HG03575 (cell line): ENCODE results near the gene TBX10.
"Not testable (repeated sequence)": the region's sequence is repeated elsewhere in the genome, so short reads cannot be mapped to it uniquely, and the experiment has no call there.

ENCODE experiments used
- ATAC-seq: cut with Tn5 transposase; IDR thresholded peaks from one replicate; pipeline ENCODE4 v1.9.1; 2021; ENCODE audit not compliant: unreplicated experiment, insufficient number of reproducible peaks, low FRiP score; ENCODE audit errors: extremely low read depth

The TBX10 gene

DNA sequence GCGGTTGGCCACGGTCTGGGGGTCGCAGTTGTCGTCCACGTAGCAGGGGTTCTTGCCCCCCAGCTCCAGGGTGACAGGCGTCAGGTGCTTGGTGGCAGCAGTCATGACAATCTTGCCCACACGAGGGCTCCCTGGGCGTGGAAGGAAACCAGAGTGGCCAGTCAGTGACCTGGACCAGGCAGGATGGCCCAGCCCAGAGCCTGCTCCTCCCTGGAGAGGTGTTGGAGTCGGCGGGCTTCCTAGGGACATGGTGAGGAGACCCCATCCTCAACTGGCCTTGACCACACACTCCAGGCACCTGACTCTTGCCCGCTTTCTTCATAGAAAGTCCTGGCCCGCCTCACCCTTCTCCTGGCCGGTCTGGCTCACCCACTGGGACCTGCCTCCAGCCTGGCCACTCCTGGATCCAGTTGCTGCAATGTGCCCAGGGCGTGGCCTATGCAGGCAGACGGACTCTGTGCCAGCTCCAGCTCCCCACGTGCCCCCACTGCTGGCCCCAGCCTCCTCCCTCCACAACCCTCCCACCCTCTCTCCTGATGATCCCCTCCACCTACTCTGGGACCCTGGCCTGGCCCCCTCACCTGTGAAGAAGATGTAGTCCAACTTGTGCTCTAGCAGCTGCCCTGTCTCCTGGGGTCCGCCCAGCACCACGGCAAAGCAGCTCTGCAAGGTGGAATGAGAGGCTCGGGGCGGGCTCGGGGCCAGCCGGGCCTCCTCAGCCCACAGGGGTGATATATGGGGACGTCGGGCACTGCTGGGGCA, 26.2 kb upstream of the TBX10 start:
- no peak for ATAC-seq

DNA sequence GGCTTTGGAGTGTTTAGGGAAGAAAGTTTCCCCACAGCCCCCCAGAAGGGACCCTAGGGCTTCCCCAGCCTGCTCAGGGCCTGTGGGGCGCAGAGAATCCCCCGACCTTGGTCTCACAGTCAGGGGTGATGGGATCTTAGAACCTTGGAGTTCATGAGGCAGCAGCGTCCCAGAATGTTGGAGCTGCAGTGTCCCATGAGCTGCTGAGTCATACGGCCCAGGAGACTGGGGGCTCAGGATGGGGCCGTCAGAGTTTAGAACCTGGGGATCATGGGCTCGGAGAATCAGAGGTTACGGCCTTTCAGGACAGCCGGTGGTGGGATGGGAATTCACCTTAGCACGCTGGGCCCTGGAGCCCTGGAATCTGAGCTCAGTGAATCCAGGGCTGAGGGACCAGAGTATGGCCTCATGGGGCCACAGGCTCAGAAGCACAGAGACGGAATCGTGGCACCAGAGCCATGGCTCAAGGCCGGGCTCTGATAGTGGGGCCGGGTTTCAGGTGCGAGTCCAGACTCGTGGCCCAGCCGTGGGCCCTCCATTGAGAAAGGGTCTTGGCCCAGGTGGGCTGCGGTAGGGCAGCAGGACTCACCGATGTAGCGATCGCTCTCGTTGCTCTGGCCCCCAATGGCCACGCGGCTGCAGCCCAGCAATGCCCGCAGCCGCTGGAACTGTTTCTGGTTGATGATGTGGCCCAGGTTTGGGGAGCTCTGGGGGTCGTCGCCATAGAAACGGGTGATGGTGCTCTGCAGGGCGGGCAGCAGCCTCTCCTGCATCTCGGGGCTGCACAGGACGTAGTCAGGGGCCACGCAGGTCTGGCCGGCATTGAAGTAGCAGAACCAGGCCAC, 25.4 kb upstream of the TBX10 start:
- no peak for ATAC-seq

- no peak for ATAC-seq
Observed at GRCh38 chr11:67664213-67664585, 24.6 kb upstream of the TBX10 start.

GRCh38 chr11:67663532-67664212, 24.1 kb upstream of the TBX10 start:
- no peak for ATAC-seq

- ATAC-seq: no peak
Observed at GRCh38 chr11:67662835-67663531, 23.4 kb upstream of the TBX10 start.

DNA sequence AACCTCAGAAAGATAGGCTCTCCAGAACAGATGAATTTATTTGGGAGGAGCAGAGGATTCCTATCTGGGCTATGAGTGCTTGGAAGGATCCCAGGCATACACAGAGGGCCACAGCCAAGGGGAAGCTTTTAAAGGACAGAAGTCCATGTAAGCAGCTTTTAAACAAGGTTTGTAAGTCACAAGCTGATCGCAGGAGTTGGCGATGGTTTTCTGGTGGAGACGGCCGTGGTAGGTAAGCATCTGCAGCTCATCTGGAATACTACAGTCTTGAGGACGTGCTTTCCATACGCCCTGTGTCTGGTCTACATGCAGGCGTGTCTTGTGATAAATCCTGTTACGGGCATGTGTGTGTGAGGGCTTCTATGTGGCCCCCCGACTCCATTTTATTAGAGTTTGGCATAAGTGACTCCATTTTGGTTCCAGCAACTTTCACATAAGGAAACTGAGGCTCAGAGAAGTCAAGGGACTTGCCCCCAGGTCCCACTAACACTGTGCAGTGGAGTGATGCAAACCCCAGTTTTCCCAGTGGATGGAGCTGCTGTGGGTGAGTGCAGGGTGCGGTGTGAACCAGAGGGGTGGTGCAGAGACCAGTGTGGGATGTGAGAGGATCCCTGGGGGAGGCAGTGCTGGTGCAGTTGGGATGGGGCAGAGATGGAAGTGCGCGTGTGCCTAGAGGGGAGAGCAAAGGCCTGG, 22.7 kb upstream of the TBX10 start:
- ATAC-seq: no peak

- not testable (repeated sequence) for ATAC-seq
Observed at GRCh38 chr11:67660752-67661151, 21.2 kb upstream of the TBX10 start.

DNA sequence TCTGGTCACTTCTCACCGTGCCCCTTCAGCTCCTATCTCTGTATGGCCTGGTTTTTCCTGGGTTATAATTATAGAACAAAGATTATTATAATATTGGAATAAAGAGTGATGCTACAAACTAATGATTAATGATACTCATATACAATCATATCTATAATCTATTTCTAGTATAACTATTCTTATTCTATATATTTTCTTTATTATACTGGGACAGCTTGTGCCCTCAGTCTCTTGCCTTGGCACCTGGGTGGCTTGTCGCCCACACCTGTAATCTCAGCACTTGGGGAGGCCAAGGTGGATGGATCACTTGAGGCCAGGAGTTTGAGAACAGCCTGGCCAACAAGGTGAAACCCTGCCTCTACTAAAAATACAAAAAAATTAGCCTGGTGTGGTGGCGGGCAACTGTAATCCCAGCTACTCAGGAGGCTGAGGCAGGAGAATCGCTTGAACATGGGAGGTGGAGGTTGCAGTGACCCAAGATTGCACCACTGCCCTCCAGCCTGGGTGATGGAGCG, 20.1 kb upstream of the TBX10 start:
- not testable (repeated sequence) for ATAC-seq

DNA sequence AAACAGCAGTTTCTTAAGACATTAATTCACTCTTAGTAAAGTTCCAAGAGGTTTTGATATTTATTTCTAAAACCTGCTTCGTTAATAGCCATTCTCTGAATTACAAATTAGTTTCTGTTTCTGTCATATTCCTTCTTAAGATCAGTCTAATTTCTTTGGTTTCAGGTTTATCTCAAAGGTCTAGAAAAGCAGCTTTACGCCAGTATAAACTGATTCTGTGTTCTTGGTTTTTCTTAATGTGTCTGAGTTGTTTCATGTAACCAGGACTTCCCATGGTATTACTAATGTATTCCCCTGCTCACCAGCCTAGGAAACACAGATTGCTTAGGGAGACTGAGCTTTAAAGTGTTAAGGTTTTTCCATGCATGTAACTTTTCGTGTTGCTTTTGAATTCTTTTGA, 17.7 kb upstream of the TBX10 start:
- no peak for ATAC-seq

GRCh38 chr11:67656278-67656922, 16.8 kb upstream of the TBX10 start:
- ATAC-seq: no peak

DNA sequence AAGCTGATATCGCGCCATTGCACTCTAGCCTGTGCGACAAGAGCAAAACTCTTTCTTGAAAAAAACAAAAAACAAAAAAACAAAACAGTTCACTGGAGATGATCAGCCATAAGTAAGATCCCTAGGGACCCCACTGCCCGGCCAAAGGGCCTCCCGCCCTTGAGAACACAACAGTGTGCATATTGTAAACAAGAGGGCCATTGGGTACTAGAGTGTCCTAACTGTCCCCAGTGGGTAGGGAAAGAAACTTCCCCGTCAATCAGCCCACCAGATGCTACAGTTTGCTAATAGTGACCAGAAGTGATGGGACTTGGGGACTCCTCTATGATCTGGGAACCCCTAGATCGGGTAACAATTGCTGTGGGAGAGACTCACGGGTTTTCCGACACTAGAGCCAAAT, 14.7 kb upstream of the TBX10 start:
- no peak for ATAC-seq

DNA sequence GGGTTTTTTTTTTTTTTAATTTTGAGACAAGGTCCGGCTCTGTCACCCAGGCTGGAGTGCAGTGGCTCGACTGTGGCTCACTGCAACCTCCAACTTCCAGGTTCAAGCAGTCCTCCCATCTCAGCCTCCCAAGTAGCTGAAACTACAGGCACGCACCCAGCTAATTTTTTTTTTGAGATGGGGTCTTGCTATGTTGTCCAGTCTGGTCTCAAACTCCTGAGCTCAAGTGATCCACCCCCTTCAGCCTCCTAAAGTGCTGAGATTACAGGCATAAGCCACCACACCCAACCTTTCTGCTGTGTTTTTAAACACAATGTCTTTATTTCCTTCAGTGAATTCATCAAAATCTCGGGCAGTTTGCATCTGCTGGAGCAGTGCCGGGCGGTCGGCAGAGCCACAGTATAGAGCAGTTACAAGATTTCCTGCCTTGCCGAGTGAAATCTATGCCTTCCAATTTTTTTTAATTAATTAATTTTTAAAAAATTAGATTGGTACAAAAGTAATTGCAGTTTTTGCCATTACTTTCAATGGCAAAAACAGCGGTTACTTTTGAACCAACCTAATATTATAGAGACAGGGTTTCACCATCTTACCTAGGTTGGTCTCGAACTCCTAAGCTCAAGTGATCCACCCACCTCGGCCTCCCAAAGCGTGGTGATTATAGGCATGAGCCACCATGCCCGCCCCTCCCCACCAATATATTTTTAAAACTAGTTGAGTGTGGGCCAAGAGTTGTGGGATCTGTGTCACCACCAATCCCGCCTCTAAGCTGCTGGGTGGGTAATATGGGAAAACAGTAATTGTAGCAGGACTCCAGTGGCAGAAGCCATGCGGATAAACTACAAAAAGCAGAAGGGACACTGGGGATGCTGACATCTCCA, 13.6 kb upstream of the TBX10 start:
- ATAC-seq: no peak

- no peak for ATAC-seq
Observed at GRCh38 chr11:67651976-67652781, 12.6 kb upstream of the TBX10 start.

DNA sequence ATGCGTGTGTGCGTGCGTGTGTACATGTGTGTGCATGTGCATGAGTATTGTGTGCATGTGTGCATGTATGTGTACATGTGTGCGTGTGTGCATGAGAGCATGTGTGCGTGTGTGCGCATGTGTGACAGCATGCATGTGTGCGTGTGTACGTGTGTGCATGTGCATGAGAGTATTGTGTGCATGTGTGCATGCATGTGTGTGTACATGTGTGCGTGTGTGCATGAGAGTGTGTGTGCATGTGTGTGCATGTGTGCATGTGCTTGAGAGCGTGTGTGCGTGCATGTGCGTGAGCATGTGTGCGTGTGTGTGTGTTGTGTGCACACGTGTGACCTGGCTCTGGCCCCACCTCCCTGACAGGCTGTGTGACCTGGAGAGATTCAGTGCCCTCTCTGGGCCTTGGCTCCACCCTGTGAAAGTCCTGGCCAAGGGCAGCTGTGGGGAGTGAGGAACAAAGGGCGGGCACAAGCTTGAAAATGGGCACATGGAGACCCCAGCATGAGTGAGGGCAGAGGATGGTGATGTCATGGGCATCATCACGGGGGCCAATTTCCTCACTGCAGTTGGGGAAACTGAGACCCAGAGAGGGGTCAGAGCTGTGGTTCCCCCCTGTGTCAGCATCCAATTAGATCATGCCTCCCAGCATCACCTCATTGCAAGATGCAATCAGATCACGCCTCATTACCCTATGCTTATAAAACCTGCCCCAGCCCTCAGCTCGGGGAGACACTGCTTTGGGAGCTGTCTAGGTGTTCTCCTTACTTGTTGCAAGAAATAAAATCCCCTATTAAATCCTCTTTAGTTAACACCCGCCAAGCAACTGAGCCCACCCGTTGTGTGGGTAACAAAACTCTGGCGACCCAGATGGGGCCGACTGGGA, 10.3 kb upstream of the TBX10 start:
- ATAC-seq: no peak

DNA sequence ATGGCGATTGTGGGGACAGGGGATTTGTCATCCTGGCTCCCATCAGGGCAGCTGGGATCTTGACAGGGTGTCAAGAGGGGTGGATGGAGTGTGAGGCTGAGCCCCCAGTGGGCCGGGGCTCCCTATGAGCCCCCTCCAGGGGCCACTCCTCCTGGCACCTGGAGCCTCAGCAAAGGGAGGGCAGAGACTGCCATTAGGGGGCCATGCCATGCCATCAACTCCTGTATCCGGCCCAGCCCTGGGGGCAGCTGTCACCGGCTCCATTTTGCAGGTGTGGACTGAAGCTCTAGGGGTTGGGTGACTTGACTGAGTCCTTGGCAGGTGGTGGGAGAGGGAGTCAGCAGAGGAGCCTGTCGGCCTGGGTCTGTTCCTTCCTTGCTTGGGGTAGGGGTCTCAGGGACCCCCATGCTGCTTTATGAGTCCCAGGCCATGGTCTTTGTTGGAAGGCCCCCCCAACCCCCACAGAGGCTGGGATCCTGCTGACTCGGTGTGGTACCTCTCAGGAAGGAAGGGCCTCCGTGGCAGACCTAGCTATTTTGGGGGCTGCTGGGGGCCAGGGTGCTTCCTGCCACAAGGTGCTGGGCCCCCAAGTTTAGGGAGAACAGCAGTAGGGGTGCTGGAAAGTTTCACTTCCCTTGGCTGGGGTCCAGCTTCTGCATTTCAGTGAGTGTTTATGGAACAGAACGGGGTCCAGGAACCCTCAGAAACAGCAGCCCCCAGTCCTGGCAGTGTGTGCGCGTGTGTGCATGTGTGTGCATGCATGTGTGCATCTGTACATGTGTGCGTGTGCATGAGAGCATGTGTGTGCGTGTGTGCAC, 9.4 kb upstream of the TBX10 start:
- no peak for ATAC-seq
